HG03060 (cell line): ENCODE results near the gene CNTNAP1.
"Not testable (repeated sequence)": the region's sequence is repeated elsewhere in the genome, so short reads cannot be mapped to it uniquely, and the experiment has no call there.

Experiments
- ATAC-seq: cut with Tn5 transposase; IDR thresholded peaks from one replicate; pipeline ENCODE4 v1.9.1; 2021; ENCODE audit warnings: low read depth, moderate number of reproducible peaks; ENCODE audit not compliant: unreplicated experiment

The CNTNAP1 gene

GRCh38 chr17:42709561-42709960 lies 27.2 kb downstream of the CNTNAP1 start:
- ATAC-seq = no peak

GRCh38 chr17:42720996-42721583 lies 38.8 kb downstream of the CNTNAP1 start:
- ATAC-seq = no peak

- no peak for ATAC-seq
Observed at GRCh38 chr17:42723636-42724035, 41.3 kb downstream of the CNTNAP1 start.

GRCh38 chr17:42725143-42725542 lies 42.8 kb downstream of the CNTNAP1 start:
- no peak for ATAC-seq

GRCh38 chr17:42740699-42741098 lies 58.4 kb downstream of the CNTNAP1 start:
- no peak for ATAC-seq

- ATAC-seq = not testable (repeated sequence)
Observed at GRCh38 chr17:42742916-42743315, 60.6 kb downstream of the CNTNAP1 start.

- ATAC-seq = no peak
Observed at GRCh38 chr17:42743595-42744282, 61.4 kb downstream of the CNTNAP1 start.

- ATAC-seq = no peak
Observed at GRCh38 chr17:42744283-42744805, 62.0 kb downstream of the CNTNAP1 start.

- ATAC-seq = no peak
Observed at GRCh38 chr17:42744806-42745617, 62.7 kb downstream of the CNTNAP1 start, which contains the start of gene EZH1. TSS of gene EZH1 (minus strand) at chr17:42745040. CDS start at chr17:42728941, 16,099 bp downstream.

- ATAC-seq = no peak
Observed at GRCh38 chr17:42748202-42748907, 66.0 kb downstream of the CNTNAP1 start.

- no peak for ATAC-seq
Observed at GRCh38 chr17:42748908-42749798, 66.8 kb downstream of the CNTNAP1 start.
